ENCODE results near the gene PLP2. TPM values are rescaled to one million over a fixed set of nuclear protein-coding genes. Genes with fewer than 3 reads are reported as not detected.
"Not testable (repeated sequence)": the region's sequence is repeated elsewhere in the genome, so short reads cannot be mapped to it uniquely, and the experiment has no call there.

PLP2 gene
- polyA plus RNA-seq, 3 donors, result 280 to 374 (median 330) TPM

- peak overlapping the region; percentile 83 for H3K9ac ChIP-seq (ENCODE audit: insufficient read depth, low read length, poor library complexity, severe bottlenecking)
Measured at GRCh38 chrX:49167740-49168108, 4.0 kb upstream of the PLP2 start.

GRCh38 chrX:49172280-49172780, 632 bp downstream of the PLP2 start:
- Histone ChIP-seq H3K9me3 (replicated peaks in 1 of 2; ENCODE audit: control insufficient read depth in 1 of 2, insufficient read depth in 1 of 2, low read length in 2 of 2) (no peaks in the 10 kb centered on the region), H3K27ac (ENCODE audit: low read depth in 1 of 2, low read length in 2 of 2) (peak overlapping the region; percentile 80 to 97), H3K79me2 (ENCODE audit: insufficient read depth, low read length) (peaks cover 46% of the 10 kb centered on the region), H3K4me1 (ENCODE audit: control insufficient read depth in 1 of 2, insufficient read depth in 2 of 2, low read length in 2 of 2) (peaks cover 75 to 86% of the 10 kb centered on the region in 2 donors), H3K36me3 (replicated peaks in 1 of 2; ENCODE audit: control insufficient read depth in 1 of 2, insufficient read depth in 2 of 2, low read length in 2 of 2) (peaks cover 19 to 27% of the 10 kb centered on the region in 2 donors), H2AFZ (ENCODE audit: insufficient read depth, low read depth, low read length, poor library complexity, severe bottlenecking) (no peak overlapping the region), H4K20me1 (ENCODE audit: insufficient read depth, low read length) (peaks cover 11% of the 10 kb centered on the region), H3K4me2 (replicated peaks; ENCODE audit: extremely low read depth, low read length, poor library complexity, severe bottlenecking) (peak overlapping the region; percentile 82), H3K9ac (ENCODE audit: insufficient read depth, low read length, poor library complexity, severe bottlenecking) (peak overlapping the region; percentile 93), H3K4me3 (replicated peaks in 1 of 3; ENCODE audit: low read depth in 2 of 3, low read length in 3 of 3) (peak overlapping the region; percentile 55 to 85 (median 85)), H3K27me3 (ENCODE audit: control insufficient read depth in 2 of 2, insufficient read depth in 2 of 2, low read length in 2 of 2) (no peaks in the 10 kb centered on the region)
- TF ChIP-seq CTCF (IDR thresholded peaks at IDR 0.05), result no peak
- peaks cover 20 to 36% of the 10 kb centered on the region in 2 donors for H3K36me3 Mint-ChIP-seq
- peaks cover 0 to 6% (median 0%) of the 10 kb centered on the region in 3 donors for H3K27me3 Mint-ChIP-seq (ENCODE audit: low read depth in 3 of 3)
- H3K4me3 Mint-ChIP-seq, result peak overlapping the region; percentile 86 to 89
- H3K9me3 Mint-ChIP-seq, result peaks cover 0 to 30% (median 17%) of the 10 kb centered on the region in 7 donors
- peak; percentile 81 to 85 (median 84) for DNase-seq
- 0% methylated on average over 14 of the region's 37 CpGs for WGBS (ENCODE audit: insufficient coverage)
- H3K4me1 Mint-ChIP-seq, result peaks cover 70% of the 10 kb centered on the region
- intact Hi-C loops (cut with micrococcal nuclease), result loop anchor here in 1 of 2 donors (1.0 kb wide), 1 partner anchor 8 kb away; no protein-coding TSS in a partner anchor
- peak overlapping the region; percentile 91 to 98 (median 95) for H3K27ac Mint-ChIP-seq

More at GRCh38 chrX:49167740-49168108, 4.0 kb upstream of the PLP2 start:
- Mint-ChIP-seq H3K27me3 (ENCODE audit: low read depth in 3 of 3) (peaks cover 0 to 2% (median 0%) of the 10 kb centered on the region in 3 donors), H3K4me3 (peak overlapping the region; percentile 79 to 92), H3K36me3 (no peaks in the 10 kb centered on the region), H3K27ac (peak overlapping the region; percentile 95 to 99 (median 98)), H3K4me1 (peaks cover 54% of the 10 kb centered on the region), H3K9me3 (peaks cover 0 to 47% (median 19%) of the 10 kb centered on the region in 7 donors)
- no peak for DNase-seq
- intact Hi-C loops (cut with micrococcal nuclease), result no loop called here
- Histone ChIP-seq H3K4me2 (replicated peaks; ENCODE audit: extremely low read depth, low read length, poor library complexity, severe bottlenecking) (peak overlapping the region; percentile 76), H3K9me3 (replicated peaks in 1 of 2; ENCODE audit: control insufficient read depth in 1 of 2, insufficient read depth in 1 of 2, low read length in 2 of 2) (no peaks in the 10 kb centered on the region), H3K4me1 (ENCODE audit: control insufficient read depth in 1 of 2, insufficient read depth in 2 of 2, low read length in 2 of 2) (peaks cover 64 to 68% of the 10 kb centered on the region in 2 donors), H3K27me3 (ENCODE audit: control insufficient read depth in 2 of 2, insufficient read depth in 2 of 2, low read length in 2 of 2) (no peaks in the 10 kb centered on the region), H3K4me3 (replicated peaks in 1 of 3; ENCODE audit: low read depth in 2 of 3, low read length in 3 of 3) (peak overlapping the region; percentile 23 to 69 (median 53)), H3K27ac (ENCODE audit: low read depth in 1 of 2, low read length in 2 of 2) (peak overlapping the region; percentile 91 to 96), H2AFZ (ENCODE audit: insufficient read depth, low read depth, low read length, poor library complexity, severe bottlenecking) (no peak overlapping the region), H3K36me3 (replicated peaks in 1 of 2; ENCODE audit: control insufficient read depth in 1 of 2, insufficient read depth in 2 of 2, low read length in 2 of 2) (no peaks in the 10 kb centered on the region), H4K20me1 (ENCODE audit: insufficient read depth, low read length) (peaks cover 3% of the 10 kb centered on the region), H3K79me2 (ENCODE audit: insufficient read depth, low read length) (peaks cover 26% of the 10 kb centered on the region)
- WGBS (ENCODE audit: insufficient coverage), result no CpG with 5 or more reads among the region's 3 CpGs
- no peak for TF ChIP-seq CTCF (IDR thresholded peaks at IDR 0.05)

- peaks cover 0 to 30% (median 17%) of the 10 kb centered on the region in 7 donors for H3K9me3 Mint-ChIP-seq
- no CpG with 5 or more reads among the region's 8 CpGs for WGBS (ENCODE audit: insufficient coverage)
- H4K20me1 ChIP-seq (ENCODE audit: insufficient read depth, low read length), result peaks cover 11% of the 10 kb centered on the region
- H3K27me3 ChIP-seq (ENCODE audit: control insufficient read depth in 2 of 2, insufficient read depth in 2 of 2, low read length in 2 of 2); H2AFZ ChIP-seq (ENCODE audit: insufficient read depth, low read depth, low read length, poor library complexity, severe bottlenecking); intact Hi-C loops (cut with micrococcal nuclease); DNase-seq; H3K27me3 Mint-ChIP-seq (ENCODE audit: low read depth in 3 of 3); H3K9me3 ChIP-seq (replicated peaks in 1 of 2; ENCODE audit: control insufficient read depth in 1 of 2, insufficient read depth in 1 of 2, low read length in 2 of 2): not testable (repeated sequence)
- H3K27ac ChIP-seq (ENCODE audit: low read depth in 1 of 2, low read length in 2 of 2), result peak overlapping the region; percentile 17 to 97
- H3K36me3 ChIP-seq (replicated peaks in 1 of 2; ENCODE audit: control insufficient read depth in 1 of 2, insufficient read depth in 2 of 2, low read length in 2 of 2), result peaks cover 24 to 38% of the 10 kb centered on the region in 2 donors
- peak overlapping the region in 1 of 3 experiments; percentile 85 for H3K4me3 ChIP-seq (replicated peaks in 1 of 3; ENCODE audit: low read depth in 2 of 3, low read length in 3 of 3)
- H3K36me3 Mint-ChIP-seq, result peaks cover 25 to 39% of the 10 kb centered on the region in 2 donors
- H3K4me2 ChIP-seq (replicated peaks; ENCODE audit: extremely low read depth, low read length, poor library complexity, severe bottlenecking), result peak overlapping the region; percentile 82
- peak overlapping the region in 1 of 2 donors; percentile 86 for H3K4me3 Mint-ChIP-seq
- peaks cover 46% of the 10 kb centered on the region for H3K79me2 ChIP-seq (ENCODE audit: insufficient read depth, low read length)
- peaks cover 64% of the 10 kb centered on the region for H3K4me1 Mint-ChIP-seq
- H3K9ac ChIP-seq (ENCODE audit: insufficient read depth, low read length, poor library complexity, severe bottlenecking), result peak overlapping the region; percentile 93
- H3K4me1 ChIP-seq (ENCODE audit: control insufficient read depth in 1 of 2, insufficient read depth in 2 of 2, low read length in 2 of 2), result peaks cover 69 to 82% of the 10 kb centered on the region in 2 donors
- H3K27ac Mint-ChIP-seq, result peak overlapping the region; percentile 89 to 98 (median 92)
Measured at GRCh38 chrX:49173544-49173943, 1.8 kb downstream of the PLP2 start.

All from CD14-positive monocyte (primary cell).